ENCODE results near the gene TTLL5.

DNA sequence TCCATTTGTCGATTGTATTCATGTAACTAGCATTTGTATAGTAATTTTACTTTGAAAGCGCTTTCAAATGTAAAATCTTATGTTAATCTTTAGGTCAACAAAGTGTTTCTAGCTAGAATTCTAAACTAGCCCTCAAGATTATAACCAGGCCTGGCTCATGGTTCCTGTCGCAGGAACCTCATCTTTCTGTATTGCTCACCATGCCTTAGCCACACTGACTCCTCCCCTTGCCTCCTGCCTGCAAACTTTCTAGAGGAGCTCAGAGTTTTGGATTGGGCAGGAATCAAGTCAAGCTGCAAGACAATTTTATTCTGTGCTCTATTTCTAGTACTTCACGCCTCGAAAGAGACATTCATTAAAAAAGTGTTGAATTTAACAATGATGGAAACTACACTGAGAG lies 220.9 kb downstream of the TTLL5 start:
- TF ChIP-seq, protein P1, sequence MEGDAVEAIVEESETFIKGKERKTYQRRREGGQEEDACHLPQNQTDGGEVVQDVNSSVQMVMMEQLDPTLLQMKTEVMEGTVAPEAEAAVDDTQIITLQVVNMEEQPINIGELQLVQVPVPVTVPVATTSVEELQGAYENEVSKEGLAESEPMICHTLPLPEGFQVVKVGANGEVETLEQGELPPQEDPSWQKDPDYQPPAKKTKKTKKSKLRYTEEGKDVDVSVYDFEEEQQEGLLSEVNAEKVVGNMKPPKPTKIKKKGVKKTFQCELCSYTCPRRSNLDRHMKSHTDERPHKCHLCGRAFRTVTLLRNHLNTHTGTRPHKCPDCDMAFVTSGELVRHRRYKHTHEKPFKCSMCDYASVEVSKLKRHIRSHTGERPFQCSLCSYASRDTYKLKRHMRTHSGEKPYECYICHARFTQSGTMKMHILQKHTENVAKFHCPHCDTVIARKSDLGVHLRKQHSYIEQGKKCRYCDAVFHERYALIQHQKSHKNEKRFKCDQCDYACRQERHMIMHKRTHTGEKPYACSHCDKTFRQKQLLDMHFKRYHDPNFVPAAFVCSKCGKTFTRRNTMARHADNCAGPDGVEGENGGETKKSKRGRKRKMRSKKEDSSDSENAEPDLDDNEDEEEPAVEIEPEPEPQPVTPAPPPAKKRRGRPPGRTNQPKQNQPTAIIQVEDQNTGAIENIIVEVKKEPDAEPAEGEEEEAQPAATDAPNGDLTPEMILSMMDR (IDR thresholded peaks at IDR 0.05; ENCODE audit: insufficient read depth, low read length) = no peak
- TF ChIP-seq POLR2AphosphoS5 (IDR thresholded peaks at IDR 0.05; ENCODE audit: low read depth) (no peak), GABPA (IDR thresholded peaks at IDR 0.05; ENCODE audit: low read depth) (no peak), SPI1 (IDR thresholded peaks at IDR 0.05; ENCODE audit: borderline replicate concordance, low read depth) (no peak)
- TF ChIP-seq, protein P2, sequence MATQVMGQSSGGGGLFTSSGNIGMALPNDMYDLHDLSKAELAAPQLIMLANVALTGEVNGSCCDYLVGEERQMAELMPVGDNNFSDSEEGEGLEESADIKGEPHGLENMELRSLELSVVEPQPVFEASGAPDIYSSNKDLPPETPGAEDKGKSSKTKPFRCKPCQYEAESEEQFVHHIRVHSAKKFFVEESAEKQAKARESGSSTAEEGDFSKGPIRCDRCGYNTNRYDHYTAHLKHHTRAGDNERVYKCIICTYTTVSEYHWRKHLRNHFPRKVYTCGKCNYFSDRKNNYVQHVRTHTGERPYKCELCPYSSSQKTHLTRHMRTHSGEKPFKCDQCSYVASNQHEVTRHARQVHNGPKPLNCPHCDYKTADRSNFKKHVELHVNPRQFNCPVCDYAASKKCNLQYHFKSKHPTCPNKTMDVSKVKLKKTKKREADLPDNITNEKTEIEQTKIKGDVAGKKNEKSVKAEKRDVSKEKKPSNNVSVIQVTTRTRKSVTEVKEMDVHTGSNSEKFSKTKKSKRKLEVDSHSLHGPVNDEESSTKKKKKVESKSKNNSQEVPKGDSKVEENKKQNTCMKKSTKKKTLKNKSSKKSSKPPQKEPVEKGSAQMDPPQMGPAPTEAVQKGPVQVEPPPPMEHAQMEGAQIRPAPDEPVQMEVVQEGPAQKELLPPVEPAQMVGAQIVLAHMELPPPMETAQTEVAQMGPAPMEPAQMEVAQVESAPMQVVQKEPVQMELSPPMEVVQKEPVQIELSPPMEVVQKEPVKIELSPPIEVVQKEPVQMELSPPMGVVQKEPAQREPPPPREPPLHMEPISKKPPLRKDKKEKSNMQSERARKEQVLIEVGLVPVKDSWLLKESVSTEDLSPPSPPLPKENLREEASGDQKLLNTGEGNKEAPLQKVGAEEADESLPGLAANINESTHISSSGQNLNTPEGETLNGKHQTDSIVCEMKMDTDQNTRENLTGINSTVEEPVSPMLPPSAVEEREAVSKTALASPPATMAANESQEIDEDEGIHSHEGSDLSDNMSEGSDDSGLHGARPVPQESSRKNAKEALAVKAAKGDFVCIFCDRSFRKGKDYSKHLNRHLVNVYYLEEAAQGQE (IDR thresholded peaks at IDR 0.05; ENCODE audit: insufficient replicate concordance, low read depth) = no peak
